Spleen (tissue), 11 donors: ENCODE results near the gene SEC14L3. TPM values are rescaled to one million over a fixed set of nuclear protein-coding genes. Genes with fewer than 3 reads are reported as not detected.

Experiments used
- DNase-seq: peaks from one replicate; pipeline ENCODE4 v3.0.0-alpha.2; 2020
- H3K27ac ChIP-seq, 8 donors: fragments of 200-600 bp; sonication (generic) in 7 of 8; 1 replicate in 4 of 8; 2 replicates in 4 of 8; pipeline versions ENCODE4 v1.5.0 to v1.8.0; 2016 to 2021; ENCODE audit warnings: inconsistent platforms in 4 of 8, mild to moderate bottlenecking in 4 of 8, moderate library complexity in 1 of 8
- H3K27me3 ChIP-seq, 7 donors: fragments of 200-600 bp; sonication (generic) in 6 of 7; replicated peaks in 1 of 7; 1 replicate in 4 of 7; 2 replicates in 3 of 7; pipeline versions ENCODE4 v1.5.0 to v1.8.0; 2016 to 2021; ENCODE audit warnings: inconsistent platforms in 3 of 7, mild to moderate bottlenecking in 1 of 7
- H3K36me3 ChIP-seq, 6 donors: fragments of 200-600 bp; sonication (generic) in 5 of 6; 1 replicate in 4 of 6; 2 replicates in 2 of 6; pipeline versions ENCODE4 v1.5.0 to v1.8.0; 2016 to 2021; ENCODE audit warnings: inconsistent platforms in 2 of 6
- H3K4me1 ChIP-seq, 6 donors: fragments of 200-600 bp; sonication (generic) in 5 of 6; 1 replicate in 3 of 6; 2 replicates in 3 of 6; pipeline versions ENCODE4 v1.5.0 to v1.8.0; 2016 to 2021; ENCODE audit warnings: inconsistent platforms in 3 of 6
- H3K4me3 ChIP-seq, 8 donors: fragments of 200-600 bp; sonication (generic) in 7 of 8; 1 replicate in 4 of 8; 2 replicates in 4 of 8; pipeline versions ENCODE4 v1.5.0 to v1.8.0; 2016 to 2021; ENCODE audit warnings: inconsistent platforms in 4 of 8, mild to moderate bottlenecking in 4 of 8, moderate library complexity in 2 of 8
- H3K9me3 ChIP-seq, 8 donors: fragments of 200-600 bp; sonication (generic) in 7 of 8; 1 replicate in 4 of 8; 2 replicates in 4 of 8; pipeline versions ENCODE4 v1.5.0 to v1.8.0; 2016 to 2021; ENCODE audit warnings: inconsistent platforms in 4 of 8
- CTCF ChIP-seq, 11 experiments: fragments of 200-600 bp in 7 of 11; fragments of 450-650 bp in 4 of 11; sonication (generic) in 4 of 11; IDR thresholded peaks in 8 of 11; conservative IDR thresholded peaks in 3 of 11; 1 replicate in 7 of 11; 2 replicates in 4 of 11; pipeline versions ENCODE4 v1.4.0 to v1.8.0; 2016 to 2021; ENCODE audit warnings: antibody characterized with exemption in 11 of 11, inconsistent platforms in 4 of 11, mild to moderate bottlenecking in 1 of 11
- POLR2A ChIP-seq, 3 donors: fragments of 450-650 bp; IDR thresholded peaks; one replicate each; pipeline ENCODE4 v1.5.1; 2017; ENCODE audit warnings: antibody characterized with exemption in 3 of 3, mild to moderate bottlenecking in 1 of 3
- POLR2AphosphoS5 ChIP-seq, 3 donors: sonication (generic); formaldehyde crosslinking; IDR thresholded peaks; one replicate each; pipeline ENCODE4 v1.5.1; 2017; ENCODE audit warnings: antibody characterized with exemption in 3 of 3
- whole genome bisulfite sequencing, 5 donors: extraction: QIAGEN DNeasy Blood & Tissue Kit in 3 of 5; methylation state at CpG; one replicate each; pipeline versions ENCODE4 v1.1.5 to v1.1.7; 2013 to 2018; 5-methylcytosine and 5-hydroxymethylcytosine counted together
- intact Hi-C: fragments of 100-400 bp; cut with DNase I; formaldehyde crosslinking; loops from one replicate; pipeline ENCODE4 v1.15.0; 2023; ENCODE audit warnings: low total_unique reads
- polyA plus RNA-seq, 3 donors: library from polyadenylated mRNA; stranded (reverse); fragments of 200-250 nt; gene quantifications; one replicate each; pipeline ENCODE4 v1.2.1, GENCODE V29; 2013
- total RNA-seq, 7 donors: library from RNA; depleted of rRNA in 3 of 7; stranded (reverse); fragments of >200 nt in 3 of 7; fragmentation: NEBNext Ultra II Directional in 4 of 7; extraction: Animal tissue kit (Norgen Biotek cat#: 25700) in 4 of 7; gene quantifications; one replicate each; pipeline versions ENCODE4 v1.1.0 to v1.2.1, GENCODE V29; 2016 to 2021
- donor health status: healthy with polysubstance abuse.
- donor health status: DM: no; HTN: no; CAD: no; lungs with moderate emphysema.
- donor health status: DM: no; HTN: no; CAD: no.
- donor health status: Bipolar disorder and iron deficiency.
- donor health status: healthy.
- donor health status: DM: no; HTN: no; CAD: no.
- donor health status: DM: yes; HTN: yes; CAD: no.

Gene SEC14L3
- total and polyA plus RNA-seq, 10 donors, result not detected

GRCh38 chr22:30432520-30432919, 39.3 kb downstream of the SEC14L3 start:
- peaks cover 0 to 25% (median 11%) of the 10 kb centered on the region in 6 donors for H3K36me3 ChIP-seq
- intact Hi-C loops, result no loop called here

GRCh38 chr22:30432096-30432495, 39.7 kb downstream of the SEC14L3 start:
- WGBS, 5 donors, result 93 to 96% (median 95%) methylated on average over 3 to 4 of the region's 4 CpGs
- H3K36me3 ChIP-seq, result peaks cover 0 to 29% (median 11%) of the 10 kb centered on the region in 6 donors
- no peaks in the 10 kb centered on the region for H3K27me3 ChIP-seq
- TF ChIP-seq POLR2A (IDR thresholded peaks at IDR 0.05) (no peak), CTCF (IDR thresholded peaks at IDR 0.05 in 8 of 11, conservative IDR thresholded peaks at IDR 0.05 in 3 of 11) (no peak), POLR2AphosphoS5 (IDR thresholded peaks at IDR 0.05) (no peak)
- DNase-seq, result no peak
- peaks cover 0 to 12% (median 3%) of the 10 kb centered on the region in 6 donors for H3K4me1 ChIP-seq
- H3K27ac ChIP-seq, result no peak overlapping the region
- H3K9me3 ChIP-seq, result peaks cover 0 to 19% (median 14%) of the 10 kb centered on the region in 8 donors
- no peak overlapping the region for H3K4me3 ChIP-seq
- intact Hi-C loops, result no loop called here

More at GRCh38 chr22:30432520-30432919, 39.3 kb downstream of the SEC14L3 start:
- no peak for DNase-seq
- TF ChIP-seq CTCF (IDR thresholded peaks at IDR 0.05 in 8 of 11, conservative IDR thresholded peaks at IDR 0.05 in 3 of 11), result no peak
- TF ChIP-seq POLR2A (IDR thresholded peaks at IDR 0.05), result no peak
- no peak for TF ChIP-seq POLR2AphosphoS5 (IDR thresholded peaks at IDR 0.05)
- Histone ChIP-seq H3K27me3 (no peaks in the 10 kb centered on the region), H3K27ac (no peak overlapping the region), H3K4me1 (peaks cover 0 to 10% (median 0%) of the 10 kb centered on the region in 6 donors), H3K9me3 (peaks cover 0 to 19% (median 14%) of the 10 kb centered on the region in 8 donors), H3K4me3 (no peak overlapping the region)
- WGBS, 5 donors, result 68 to 86% (median 79%) methylated on average over 2 of the region's 2 CpGs

- Histone ChIP-seq H3K4me1 (peaks cover 9 to 19% (median 14%) of the 10 kb centered on the region in 6 donors), H3K36me3 (peaks cover 0 to 31% (median 11%) of the 10 kb centered on the region in 6 donors), H3K4me3 (no peak overlapping the region), H3K27ac (no peak overlapping the region), H3K9me3 (peaks cover 0 to 11% (median 9%) of the 10 kb centered on the region in 8 donors), H3K27me3 (no peaks in the 10 kb centered on the region)
- 87 to 97% (median 90%) methylated on average over 4 of the region's 4 CpGs for WGBS, 5 donors
- TF ChIP-seq CTCF (IDR thresholded peaks at IDR 0.05 in 8 of 11, conservative IDR thresholded peaks at IDR 0.05 in 3 of 11) (no peak), POLR2AphosphoS5 (IDR thresholded peaks at IDR 0.05) (no peak)
- DNase-seq, result no peak
- intact Hi-C loops, result no loop called here
Measured at GRCh38 chr22:30430933-30431332, 40.9 kb downstream of the SEC14L3 start.

- Histone ChIP-seq H3K9me3 (peaks cover 0 to under 1% (median 0%) of the 10 kb centered on the region in 8 donors), H3K4me3 (no peak overlapping the region), H3K4me1 (peaks cover 15 to 27% (median 23%) of the 10 kb centered on the region in 6 donors), H3K27me3 (no peaks in the 10 kb centered on the region), H3K27ac (no peak overlapping the region), H3K36me3 (peaks cover 0 to 31% (median 11%) of the 10 kb centered on the region in 6 donors)
- WGBS, 5 donors, result 68 to 83% (median 74%) methylated on average over 4 of the region's 4 CpGs
- no peak for DNase-seq
- intact Hi-C loops, result no loop called here
- TF ChIP-seq POLR2AphosphoS5 (IDR thresholded peaks at IDR 0.05), result no peak
- no peak for TF ChIP-seq CTCF (IDR thresholded peaks at IDR 0.05 in 8 of 11, conservative IDR thresholded peaks at IDR 0.05 in 3 of 11)
- no peak for TF ChIP-seq POLR2A (IDR thresholded peaks at IDR 0.05)
Measured at GRCh38 chr22:30429887-30430286, 41.9 kb downstream of the SEC14L3 start.
